NCI-H526 treated with DMSO at 0.1 percent for 48 hours (cell line): ENCODE results near the gene PCNT.

Source experiments
- DNase-seq: peaks from one replicate; lab custom pipeline; 2025; lab: John Stamatoyannopoulos, UW

Gene PCNT

DNA sequence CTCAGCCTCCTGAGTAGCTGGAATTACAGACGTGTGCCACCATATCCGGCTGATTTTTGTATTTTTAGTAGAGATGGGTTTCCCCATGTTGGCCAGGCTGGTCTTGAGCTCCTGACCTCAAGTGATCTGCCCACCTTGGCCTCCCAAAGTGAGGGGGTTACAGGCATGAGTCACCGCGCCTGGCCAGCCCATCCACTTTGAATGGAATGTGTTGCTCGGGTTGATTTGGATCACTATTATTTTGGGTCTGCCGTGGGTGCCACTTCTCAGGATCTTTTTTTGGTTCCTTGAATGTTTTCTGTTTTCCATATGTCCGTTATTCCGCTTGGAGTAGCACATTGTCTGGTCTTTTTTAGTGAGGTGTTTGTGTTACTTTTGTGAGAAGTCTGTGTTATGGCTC is 17.0 kb downstream of the PCNT start:
- DNase-seq, result no peak

DNA sequence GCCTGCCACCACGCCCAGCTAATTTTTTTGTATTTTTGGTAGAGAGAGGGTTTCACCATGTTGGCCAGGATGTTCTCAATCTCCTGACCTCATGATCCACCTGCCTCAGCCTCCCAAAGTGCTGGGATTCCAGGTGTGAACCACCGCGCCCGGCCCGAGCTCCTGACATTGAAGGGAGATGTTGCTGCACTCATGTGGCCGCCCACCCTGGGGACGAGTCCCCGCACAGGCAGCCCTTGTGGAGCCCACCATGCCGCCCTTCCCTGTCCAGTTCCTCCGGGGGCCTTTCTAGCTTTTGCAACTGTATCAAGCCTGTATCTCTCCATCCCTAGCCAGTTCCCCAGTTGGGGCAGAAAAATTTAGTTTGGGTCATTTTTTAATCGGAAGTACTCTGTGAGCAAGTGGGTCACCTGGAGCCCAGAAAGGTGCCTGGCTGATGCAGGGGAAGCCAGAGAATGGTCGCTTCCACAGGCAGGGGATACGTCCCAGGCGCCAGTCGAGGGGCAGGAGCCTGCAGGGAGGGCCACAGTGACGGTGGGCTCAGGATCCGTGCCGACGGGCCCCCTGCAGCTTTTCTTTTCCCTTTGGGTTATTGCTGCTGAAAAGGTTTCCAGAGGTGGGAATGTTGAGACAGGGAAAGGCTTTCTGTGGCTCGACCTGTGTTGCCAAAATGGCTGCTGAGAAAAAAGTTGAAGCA is 20.4 kb downstream of the PCNT start:
- no peak for DNase-seq

DNA sequence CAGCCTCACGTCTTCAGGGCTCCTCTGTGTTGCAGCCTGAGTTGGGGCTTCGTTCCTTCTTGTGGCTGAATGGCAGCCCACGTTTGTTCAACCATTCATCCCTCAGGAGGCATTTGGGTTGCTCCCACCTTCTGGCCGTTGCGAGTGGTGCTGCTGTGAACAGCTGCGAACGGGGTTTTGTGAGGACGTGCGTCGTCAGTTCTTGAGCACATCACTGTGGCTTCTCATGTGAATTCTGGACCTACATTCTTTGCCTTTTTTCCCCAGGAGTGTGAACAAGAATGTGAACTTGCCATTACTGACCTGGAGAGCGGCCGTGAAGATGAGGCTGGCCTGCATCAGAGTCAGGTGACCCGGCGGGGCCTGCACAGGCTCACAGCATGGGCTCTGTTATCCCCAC is 21.9 kb downstream of the PCNT start:
- no peak for DNase-seq

DNA sequence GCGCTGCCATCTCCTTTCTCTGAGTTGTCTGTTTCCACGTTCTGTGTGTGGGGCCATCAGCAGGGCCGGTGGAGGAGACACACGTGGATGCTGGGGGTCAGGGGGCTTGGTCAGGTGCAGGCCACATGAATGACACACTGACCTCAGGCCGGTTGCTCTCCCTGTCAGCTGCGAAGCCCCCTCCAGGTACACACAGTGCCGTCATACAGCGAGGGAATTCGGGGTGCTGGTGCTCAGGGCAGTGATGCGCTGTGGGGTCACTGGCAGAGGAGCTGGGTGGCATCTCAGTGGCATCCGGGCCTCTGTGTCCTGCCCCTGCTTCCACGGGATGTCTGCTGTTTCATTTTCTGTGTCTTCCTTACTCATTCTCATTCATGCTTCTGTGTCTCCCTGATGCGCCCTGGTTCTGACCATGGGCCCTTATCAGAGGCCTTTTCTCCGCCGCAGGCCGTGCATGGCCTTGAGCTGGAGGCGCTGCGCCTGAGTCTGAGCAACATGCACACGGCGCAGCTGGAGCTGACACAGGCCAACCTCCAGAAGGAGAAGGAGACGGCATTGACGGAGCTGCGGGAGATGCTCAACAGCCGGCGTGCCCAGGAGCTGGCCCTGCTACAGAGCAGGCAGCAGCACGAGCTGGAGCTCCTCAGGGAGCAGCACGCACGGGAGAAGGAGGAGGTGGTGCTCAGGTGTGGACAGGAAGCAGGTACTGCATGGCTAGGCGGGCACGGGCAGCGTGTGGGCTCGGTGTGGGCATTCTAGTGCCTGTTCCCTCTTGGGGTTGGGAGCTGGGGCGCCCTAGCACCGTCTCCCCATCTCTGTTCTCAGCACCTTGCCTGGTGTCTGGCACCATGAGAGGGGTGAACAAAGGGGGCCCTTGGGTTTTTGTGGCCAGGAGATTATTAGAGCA is 22.6 kb downstream of the PCNT start:
- no peak for DNase-seq

DNA sequence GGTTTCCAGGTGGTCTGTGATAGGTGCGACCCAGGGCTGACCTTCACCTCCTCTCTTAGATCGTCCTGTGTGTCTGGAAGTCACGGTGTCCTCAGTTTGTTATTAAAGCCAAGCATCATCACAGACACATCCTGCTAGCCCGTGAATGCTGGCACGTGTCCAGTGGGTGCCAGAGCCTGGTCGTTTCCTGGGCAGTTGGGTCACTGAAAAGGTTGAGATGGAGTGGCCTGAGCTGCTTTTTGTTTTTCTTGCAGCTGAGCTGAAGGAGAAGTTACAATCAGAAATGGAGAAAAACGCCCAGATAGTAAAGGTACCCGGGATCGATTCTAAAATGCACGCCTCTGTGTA is 23.2 kb downstream of the PCNT start:
- DNase-seq, result no peak

DNA sequence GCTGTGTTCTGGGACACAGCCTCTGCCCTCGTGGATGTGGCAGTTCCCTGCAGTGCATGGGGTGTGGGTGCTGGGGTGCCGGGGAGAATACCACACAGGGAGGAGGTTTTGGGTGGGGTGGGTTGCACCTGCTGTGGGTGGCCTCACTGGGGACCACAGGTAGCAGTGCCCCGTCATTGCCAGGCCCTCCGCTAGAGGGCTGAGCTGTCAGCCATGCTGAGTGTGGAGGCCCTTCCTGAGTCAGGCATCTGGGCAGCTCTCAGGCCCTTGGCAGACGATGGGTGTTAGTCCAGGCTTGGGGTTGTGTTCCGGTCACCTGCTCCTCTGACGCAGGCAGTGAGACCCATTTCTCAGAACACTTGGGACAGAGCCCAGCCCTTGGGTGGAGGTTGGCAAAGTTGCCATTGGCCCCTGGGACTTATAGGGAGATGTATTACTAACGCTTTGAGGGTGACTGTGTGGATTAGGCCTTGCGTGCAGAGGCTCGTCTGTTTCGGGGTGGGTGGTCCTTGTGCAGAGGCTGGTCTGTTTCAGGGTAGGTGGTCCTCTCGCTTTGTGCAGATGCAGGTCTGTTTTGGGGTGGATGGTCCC is 23.9 kb downstream of the PCNT start:
- DNase-seq, result no peak

DNA sequence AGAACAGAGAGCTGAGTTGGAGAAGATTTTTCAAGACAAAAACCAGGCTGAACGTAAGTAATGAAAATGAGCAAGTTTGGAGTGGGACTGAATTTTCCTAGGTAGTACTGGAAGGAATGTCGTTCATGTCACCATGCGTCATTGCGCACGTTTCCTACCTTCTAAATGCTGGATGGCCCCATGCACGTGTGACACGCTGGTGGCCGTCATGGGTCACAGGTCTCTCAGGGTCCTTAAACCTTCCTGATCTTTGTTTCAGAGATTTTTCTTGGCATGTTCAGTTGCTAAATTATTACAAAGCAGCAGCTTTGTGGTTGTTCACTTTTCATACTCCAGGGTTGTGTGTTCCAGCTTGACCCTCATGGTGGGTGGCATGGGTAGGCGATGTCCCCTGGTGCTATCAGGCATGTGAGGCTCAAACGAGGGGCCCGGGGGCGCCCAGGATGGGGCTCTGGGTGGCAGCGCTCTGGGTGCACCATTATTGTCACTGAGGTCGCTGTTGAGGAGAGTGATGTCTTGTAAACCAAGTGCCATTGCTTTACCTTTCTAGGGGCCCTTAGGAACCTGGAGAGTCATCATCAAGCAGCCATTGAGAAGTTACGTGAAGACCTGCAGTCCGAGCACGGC is 25.3 kb downstream of the PCNT start:
- DNase-seq, result no peak

DNA sequence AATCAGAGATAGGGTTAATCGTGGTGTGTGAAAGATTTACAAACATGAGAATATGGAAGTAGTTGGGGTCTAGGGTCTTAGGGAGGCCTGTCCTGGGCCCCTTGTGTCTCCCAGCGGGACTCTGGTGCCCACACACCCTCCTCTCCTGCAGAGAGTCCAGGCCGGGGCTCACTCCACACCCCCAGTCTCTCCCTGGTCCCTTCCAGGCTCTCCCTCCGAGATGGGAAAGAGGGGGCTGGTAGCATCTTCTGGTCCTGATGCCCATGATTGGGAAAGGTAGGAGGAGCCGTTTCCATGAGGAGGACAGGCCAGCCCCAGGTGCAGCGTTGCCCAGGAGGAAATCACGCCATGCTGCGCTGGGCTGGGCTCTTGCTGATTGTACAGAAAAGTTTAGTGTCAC is 26.6 kb downstream of the PCNT start:
- DNase-seq, result no peak

DNA sequence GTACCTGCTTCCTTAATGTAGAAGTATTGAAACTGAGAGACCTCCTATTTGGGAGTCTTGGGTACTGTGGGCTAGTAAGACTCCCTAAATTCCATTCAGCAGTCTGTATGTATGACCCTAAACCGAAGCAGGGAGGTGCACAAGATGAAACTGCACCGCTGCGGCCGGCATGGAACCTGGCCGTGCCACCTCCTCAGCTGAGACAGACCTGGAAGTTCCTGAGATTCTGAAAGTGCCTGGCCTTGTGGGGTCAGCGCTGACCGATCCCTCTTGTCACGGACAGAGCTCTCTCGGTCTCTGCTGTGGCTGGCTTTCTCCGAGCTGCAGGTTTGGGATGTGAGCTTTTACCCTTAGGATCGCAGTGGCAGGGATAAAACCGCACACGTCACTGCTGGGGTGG is 27.0 kb downstream of the PCNT start:
- DNase-seq, result no peak

DNA sequence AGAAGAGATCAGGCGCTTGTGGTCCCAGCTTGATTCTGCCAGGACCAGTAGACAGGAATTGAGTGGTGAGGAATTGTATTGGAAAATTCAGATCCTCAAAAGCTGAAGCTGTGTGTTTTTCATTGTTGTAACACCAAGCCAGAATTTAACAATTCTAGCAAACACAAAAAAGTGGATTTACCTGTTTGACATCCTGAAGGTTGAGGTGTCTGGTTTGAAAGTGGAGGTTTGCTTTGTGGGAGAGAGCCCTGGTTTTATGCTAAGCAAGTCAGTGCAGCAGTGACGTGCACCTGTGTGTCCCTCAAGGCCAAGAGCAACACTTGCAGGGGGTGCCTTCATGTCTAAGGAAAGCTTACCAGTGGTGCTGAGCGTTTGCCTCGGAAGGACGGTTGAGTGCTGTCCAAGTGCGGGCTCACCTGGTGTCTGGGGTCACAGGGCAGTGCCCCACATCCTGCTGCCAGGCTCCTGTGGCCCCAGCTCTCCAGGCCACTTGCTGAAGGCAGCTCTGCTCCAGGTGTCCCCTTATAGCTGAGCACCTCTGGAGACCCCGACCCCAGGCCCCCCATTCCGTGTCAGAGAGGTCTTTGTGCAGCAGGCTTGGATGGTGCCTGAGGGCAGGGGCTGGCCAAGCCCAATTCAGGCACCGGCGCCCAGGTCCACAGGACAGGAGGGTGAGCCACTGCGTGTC is 27.7 kb downstream of the PCNT start:
- no peak for DNase-seq

DNA sequence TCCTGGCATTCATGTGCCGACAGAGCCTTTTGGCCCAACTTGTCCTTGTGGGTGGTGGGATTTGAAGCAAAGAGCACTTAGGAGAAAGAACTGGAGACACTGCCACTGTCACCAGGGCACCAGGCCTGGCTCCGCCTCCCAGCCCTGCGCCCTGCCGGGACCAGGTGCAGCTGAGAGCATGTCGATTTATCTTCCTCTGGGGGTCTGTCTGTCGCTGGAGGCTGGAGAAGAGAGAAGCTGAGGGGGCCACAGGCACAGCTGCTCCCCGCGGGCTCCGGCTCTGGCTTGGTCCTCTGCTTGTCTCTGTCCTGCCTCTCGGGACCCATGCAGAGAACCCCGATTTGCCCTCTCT is 28.2 kb downstream of the PCNT start:
- DNase-seq, result no peak

DNA sequence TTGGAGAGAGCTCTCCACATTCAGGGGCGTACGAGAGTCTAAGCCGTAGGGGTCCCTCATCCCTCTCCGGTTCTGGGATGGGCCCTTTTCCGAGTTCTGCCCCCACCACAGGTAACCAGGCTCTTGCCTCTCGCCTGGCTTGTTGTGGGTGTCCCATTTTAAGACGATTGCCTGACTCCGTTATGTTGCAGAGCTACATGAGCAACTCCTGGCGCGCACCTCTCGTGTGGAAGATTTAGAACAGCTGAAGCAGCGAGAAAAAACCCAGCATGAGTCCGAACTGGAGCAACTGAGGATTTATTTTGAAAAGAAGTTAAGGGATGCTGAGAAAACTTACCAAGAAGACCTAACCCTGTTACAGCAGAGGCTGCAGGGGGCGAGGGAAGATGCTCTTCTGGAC is 29.0 kb downstream of the PCNT start:
- no peak for DNase-seq

DNA sequence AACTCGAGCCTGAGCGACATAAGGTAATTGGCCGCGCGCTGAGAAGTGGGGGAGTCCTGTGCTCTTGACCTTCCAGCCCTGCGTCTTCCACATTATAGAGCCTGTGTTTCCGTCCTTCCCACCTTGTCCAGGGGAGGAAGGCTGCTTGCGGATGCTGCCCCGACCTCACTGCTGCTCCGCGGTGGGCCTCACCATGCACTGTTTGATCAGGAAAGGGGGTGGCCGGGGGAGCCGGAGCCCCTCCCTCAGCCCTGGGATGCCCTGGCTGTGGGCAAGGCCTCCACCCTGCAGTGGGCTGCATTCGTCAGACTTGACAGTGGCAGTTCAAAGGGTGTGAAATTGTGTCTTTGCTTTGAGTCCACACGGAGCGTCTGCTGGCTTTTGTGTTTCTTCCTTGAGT is 30.1 kb downstream of the PCNT start:
- no peak for DNase-seq

DNA sequence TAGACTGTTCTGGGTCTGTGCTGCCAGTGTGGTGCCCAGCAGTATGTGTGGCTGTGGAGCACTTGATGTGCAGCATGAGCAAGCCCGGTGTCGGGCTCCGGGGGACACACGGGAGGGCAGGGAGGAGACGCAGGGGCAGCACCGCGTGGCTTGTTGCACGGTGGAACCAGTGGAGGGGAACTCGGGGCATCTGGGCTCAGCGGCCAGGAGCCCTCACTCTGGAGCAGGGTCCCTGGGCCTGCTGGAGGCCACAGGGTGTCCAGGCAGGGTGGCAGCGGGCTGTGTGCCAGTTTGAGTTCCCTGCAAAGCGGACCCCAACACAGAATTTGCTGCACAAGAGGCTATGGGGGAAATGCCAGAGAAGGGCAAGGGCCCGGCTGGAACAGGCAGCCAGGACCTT is 30.6 kb downstream of the PCNT start:
- no peak for DNase-seq

DNA sequence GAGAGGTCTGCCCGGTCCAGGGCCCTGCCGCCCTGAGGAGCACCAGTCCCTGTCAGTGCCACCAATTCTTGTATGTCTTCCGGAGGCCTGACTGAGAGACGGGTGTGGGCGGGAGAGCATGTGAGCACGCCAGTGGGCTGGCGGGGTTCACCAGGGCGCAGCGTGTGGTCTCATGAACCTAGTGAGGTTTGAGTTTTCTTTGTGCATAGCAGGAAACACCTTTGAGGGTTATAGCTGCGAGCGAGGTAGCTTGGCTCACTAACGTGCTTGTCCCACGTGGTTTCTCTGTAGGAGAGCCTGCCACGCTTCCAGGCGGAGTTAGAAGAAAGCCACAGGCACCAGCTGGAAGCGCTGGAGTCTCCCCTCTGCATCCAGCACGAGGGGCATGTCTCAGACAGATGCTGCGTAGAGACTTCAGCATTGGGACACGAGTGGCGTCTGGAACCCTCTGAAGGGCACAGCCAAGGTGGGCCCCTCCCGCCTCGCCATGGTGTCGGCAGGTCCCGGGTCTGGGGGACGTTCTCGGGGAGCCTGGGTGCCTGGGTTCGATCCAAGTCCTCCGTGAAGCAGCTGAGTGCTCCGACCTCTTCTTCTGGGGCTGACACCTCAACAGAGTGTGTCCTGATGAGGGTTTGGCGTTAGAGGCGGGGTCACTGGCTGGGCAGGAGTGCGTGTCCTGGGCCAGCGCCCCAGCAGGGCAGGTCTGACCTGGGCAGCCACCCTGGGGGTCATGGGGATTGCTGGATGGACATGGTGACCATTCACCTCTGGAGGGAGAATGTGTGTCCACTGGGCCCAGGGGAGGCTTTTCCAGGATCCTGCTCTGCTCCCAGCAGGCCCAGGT is 31.4 kb downstream of the PCNT start:
- DNase-seq, result no peak

DNA sequence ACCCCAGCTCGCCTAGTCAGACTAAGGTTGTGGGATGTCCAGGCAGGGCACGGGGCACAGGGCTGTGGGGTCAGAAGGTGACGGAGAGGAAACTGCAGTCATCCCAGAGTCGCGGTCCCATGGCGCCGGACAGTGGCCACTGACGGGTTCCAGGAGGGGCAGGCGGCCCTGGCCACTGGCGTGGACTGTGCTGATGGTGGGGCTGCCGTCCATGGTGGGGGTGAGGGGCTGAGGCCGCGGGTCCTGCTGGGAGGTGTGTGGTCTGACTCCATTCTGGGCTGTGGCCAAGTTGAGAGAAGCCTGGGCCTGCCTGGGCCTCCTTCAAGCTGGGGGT is 32.0 kb downstream of the PCNT start:
- DNase-seq, result no peak

DNA sequence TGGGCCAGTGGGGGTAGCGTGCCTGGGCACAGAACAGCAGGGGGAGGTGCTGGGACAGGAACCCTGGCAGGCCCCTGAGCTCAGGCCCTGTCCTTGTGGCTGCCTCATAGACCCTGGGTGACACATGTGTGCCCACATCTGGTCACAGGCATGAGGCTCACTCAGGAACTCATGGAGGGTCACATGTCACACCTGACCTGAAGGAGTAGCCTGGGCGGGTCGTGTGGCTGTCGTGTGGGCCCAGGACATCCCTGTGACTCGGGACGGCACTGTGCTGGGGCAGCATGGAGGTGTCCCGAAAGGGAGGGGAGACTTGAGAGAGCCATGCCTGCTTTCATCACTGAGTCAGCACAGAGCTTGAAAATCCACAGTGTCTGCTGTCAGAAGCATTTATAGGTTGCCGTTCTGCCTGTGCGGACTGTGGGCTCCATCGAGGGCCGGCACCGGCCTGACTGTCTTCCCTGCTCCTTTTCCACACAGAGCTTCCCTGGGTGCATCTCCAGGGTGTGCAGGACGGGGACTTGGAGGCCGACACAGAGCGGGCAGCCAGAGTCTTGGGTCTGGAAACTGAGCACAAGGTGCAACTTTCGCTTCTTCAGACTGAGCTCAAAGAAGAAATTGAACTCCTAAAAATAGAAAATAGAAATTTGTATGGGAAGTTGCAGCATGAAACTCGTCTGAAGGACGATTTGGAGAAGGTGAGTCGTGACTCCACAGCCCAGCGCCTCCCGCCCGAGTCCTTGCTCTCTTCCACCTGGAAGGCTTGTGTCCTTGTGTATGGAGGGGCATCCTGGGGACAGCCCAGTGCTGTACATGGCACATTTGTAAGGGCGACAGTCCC is 32.8 kb downstream of the PCNT start:
- no peak for DNase-seq

DNA sequence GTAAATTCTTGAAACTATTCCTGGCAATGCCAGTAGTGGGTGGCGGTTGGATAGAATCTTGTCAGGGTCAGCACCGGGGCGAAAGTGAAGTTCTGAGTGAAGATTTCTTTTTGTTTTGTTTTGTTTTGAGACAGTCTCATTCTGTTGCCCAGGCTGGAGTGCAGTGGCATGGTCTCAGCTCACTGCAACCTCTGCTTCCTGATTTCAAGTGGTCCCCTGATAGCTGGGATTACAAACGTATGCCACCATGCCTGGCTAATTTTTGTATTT is 33.3 kb downstream of the PCNT start:
- no peak for DNase-seq

DNA sequence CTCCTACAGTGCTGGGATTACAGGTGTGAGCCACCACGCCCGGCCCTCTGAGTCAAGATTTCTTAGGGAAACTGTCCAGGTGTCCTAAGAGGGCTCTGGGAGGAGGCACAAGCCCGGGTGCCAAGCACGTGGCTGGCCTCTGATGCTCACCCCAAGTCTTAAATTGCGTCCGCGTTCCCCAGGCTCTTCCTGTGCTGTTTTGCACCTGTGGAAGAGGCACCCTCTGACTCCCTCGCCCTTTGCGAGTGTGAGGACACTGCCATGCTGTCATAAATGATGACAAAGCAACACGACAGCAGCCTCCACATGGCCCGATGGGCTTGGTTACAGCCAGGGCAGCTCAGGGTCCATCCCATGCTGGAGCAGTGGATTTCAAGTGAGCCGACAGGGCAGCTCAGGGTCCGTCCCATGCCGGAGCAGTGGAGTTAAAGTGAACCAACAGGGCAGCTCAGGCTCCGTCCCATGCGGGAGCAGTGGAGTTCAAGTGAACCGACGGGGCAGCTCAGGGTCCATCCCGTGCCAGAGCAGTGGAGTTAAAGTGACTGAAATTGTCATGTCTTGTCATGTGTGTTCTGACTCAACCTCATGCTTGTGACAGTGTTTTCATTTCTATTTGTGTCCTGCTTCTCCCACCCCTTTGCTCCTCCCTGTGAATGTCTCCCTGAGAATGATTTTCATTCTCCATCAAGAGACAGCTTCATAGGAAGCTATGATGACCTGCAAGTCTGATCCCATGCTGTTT is 33.9 kb downstream of the PCNT start:
- no peak for DNase-seq

DNA sequence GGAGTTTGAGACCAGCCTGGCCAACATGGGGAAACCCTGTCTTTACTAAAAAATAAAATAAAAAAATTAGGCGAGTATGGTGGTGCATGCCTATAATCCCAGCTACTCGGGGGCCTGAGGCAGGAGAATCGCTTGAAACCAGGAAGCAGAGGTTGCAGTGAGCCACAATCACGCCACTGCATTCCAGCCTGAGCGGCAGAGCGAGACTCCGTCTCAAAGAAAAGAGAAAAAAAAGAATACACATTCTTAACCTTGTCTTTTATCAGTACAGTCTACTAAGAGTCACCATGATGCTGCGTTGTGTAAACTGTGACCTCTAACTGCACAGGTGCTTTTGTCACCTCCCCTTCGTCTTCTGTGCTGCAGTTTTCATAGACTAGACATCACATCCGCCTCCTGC is 37.2 kb downstream of the PCNT start:
- DNase-seq, result no peak
